Activated CD8-positive, alpha-beta T cell treated with anti-CD3 and anti-CD28 coated beads, Interleukin-2, amount 10 ng/mL, durations not matched to agents 7 days and 5 days (primary cell): ENCODE measurements around the gene WHRN. TPM values are rescaled to one million over a fixed set of nuclear protein-coding genes. Genes with fewer than 3 reads are reported as not detected.

Experiments
- ATAC-seq: fragments of 150-1000 bp; cut with Tn5 transposase; one replicate; pipeline ENCODE4 v1.10.0; 2021; ENCODE audit warnings: moderate library complexity
- CTCF ChIA-PET: fragments of 350-600 bp; sonication (Branson Sonifier 250); formaldehyde crosslinking; loops from one replicate; lab custom pipeline; 2021; ENCODE audit warnings: antibody characterized with exemption; lab: Charles Lee
- POLR2A ChIA-PET: fragments of 350-600 bp; sonication (Branson Sonifier 250); formaldehyde crosslinking; loops from one replicate; lab custom pipeline; 2021; ENCODE audit warnings: antibody characterized with exemption; lab: Charles Lee
- DNase-seq: peaks from one replicate; pipeline ENCODE4 v3.0.0-alpha.2; 2020
- H3K27ac Mint-ChIP-seq: one replicate; pipeline ENCODE4 v1.8.0; 2021; ENCODE audit warnings: mild to moderate bottlenecking, mixed read lengths
- H3K27me3 Mint-ChIP-seq: one replicate; pipeline ENCODE4 v1.8.0; 2021; ENCODE audit warnings: low read depth, mixed read lengths
- H3K36me3 Mint-ChIP-seq: one replicate; pipeline ENCODE4 v1.8.0; 2021; ENCODE audit warnings: low read depth, mixed read lengths
- H3K4me1 Mint-ChIP-seq: one replicate; pipeline ENCODE4 v1.8.0; 2021; ENCODE audit warnings: low read depth, mixed read lengths
- H3K4me3 Mint-ChIP-seq: one replicate; pipeline ENCODE4 v1.8.0; 2021; ENCODE audit warnings: mild to moderate bottlenecking, mixed read lengths
- H3K9me3 Mint-ChIP-seq: one replicate; pipeline ENCODE4 v1.8.0; 2022; ENCODE audit warnings: mixed read lengths; ENCODE audit not compliant: insufficient read depth
- total RNA-seq, 2 experiments: library from RNA; stranded (reverse); gene quantifications; one replicate each; pipeline ENCODE4 v1.2.3, GENCODE V29; 2021

The WHRN gene
- total RNA-seq, 2 experiments from 2014 or later = 2.6 to 4.1 TPM

DNA sequence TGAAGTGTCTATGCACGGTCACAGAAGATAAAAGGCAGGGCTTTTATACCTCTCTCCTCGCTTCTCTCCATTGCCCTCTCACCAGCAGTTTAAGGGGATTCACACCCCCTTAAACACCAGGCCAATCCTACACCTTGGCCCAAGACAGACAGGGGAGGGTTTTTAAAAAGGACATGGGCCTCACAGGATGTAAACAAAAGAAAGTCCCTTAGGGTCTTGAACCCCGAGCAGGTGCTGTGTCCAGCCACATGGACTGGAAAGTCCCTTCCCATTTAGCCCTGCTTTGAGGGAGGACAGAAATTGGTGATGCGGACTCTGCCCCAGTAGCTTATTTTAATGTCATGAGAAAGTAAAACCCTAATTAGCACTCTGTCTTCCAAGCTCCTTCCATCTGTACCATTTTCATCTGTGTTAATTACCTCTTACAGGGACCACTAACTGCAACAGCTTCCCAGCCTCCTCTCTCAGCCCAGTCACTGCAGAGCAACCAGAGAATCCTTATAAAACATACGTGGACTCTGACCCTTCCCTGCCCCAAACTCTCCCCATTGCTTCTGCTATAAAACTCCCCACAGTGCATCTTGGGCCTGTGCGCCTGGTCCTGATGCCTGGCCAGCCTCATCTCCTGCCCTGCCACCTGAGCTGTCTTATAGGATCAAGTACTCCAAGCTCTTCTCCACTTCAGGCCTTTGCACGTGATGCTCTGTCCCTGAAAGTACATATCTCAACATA lies 16.7 kb downstream of the WHRN start:
- H3K9me3 Mint-ChIP-seq = no peaks in the 10 kb centered on the region
- ChIA-PET CTCF (interaction anchor here (0.7 to 7.9 kb wide), 13 partner anchors 7 to 164 kb away, joined by 3 to 145 read pairs (median 5); partner anchors contain the start of genes ATP6V1G1 and WHRN), POLR2A (interaction anchor here (1.0 kb wide), 1 partner anchor 165 kb away, joined by 3 read pairs; no protein-coding TSS in a partner anchor)
- DNase-seq (no peak), ATAC-seq (no peak)
- H3K4me3 Mint-ChIP-seq = no peak overlapping the region
- H3K36me3 Mint-ChIP-seq = no peaks in the 10 kb centered on the region
- H3K27ac Mint-ChIP-seq = no peak overlapping the region
- no peaks in the 10 kb centered on the region for H3K27me3 Mint-ChIP-seq
- peaks cover 26% of the 10 kb centered on the region for H3K4me1 Mint-ChIP-seq

DNA sequence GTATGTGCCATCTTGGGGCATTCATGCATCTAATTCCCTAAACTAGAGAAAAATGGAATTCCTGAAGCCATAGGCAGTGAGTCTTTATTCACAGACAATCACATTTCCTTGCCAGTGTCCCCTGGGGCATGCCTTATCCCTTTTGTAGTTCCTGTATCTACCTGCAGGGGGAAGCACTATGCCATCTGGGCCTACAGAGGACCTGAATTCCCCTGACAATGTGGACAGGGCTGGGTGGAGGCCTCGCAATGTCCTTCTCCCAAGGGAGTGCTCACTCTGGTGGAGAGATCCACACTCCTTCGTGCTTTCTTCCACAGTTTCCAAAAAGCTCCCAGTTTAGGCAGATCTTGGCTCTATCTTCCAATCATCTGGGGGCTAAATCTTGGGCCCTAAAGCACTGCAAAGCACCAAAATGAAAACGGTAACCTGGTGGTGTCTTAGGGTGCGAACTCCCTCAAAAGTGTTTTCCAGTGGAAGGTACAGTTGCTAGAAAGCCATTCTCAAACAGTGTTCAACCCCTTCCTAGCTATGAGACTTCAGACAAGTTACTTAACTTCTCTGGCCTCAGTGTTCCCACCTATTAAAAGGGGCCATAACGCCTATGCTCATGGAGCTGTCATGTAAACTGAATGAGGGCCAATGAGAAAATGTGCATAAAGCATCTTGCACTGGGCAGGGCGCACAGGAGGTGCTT lies 17.5 kb downstream of the WHRN start:
- no peaks in the 10 kb centered on the region for H3K36me3 Mint-ChIP-seq
- no peaks in the 10 kb centered on the region for H3K9me3 Mint-ChIP-seq
- H3K27ac Mint-ChIP-seq = no peak overlapping the region
- no peaks in the 10 kb centered on the region for H3K27me3 Mint-ChIP-seq
- peak; percentile 76 for DNase-seq
- ChIA-PET CTCF (interaction anchor here (0.7 to 7.9 kb wide), 21 partner anchors 8 to 170 kb away, joined by 3 to 145 read pairs (median 4); partner anchors contain the start of genes ATP6V1G1, TEX53 and WHRN), POLR2A (interaction anchor here (1.0 kb wide), 1 partner anchor 166 kb away, joined by 3 read pairs; no protein-coding TSS in a partner anchor)
- no peak overlapping the region for H3K4me3 Mint-ChIP-seq
- H3K4me1 Mint-ChIP-seq = peaks cover 26% of the 10 kb centered on the region
- peak; percentile 73 for ATAC-seq

DNA sequence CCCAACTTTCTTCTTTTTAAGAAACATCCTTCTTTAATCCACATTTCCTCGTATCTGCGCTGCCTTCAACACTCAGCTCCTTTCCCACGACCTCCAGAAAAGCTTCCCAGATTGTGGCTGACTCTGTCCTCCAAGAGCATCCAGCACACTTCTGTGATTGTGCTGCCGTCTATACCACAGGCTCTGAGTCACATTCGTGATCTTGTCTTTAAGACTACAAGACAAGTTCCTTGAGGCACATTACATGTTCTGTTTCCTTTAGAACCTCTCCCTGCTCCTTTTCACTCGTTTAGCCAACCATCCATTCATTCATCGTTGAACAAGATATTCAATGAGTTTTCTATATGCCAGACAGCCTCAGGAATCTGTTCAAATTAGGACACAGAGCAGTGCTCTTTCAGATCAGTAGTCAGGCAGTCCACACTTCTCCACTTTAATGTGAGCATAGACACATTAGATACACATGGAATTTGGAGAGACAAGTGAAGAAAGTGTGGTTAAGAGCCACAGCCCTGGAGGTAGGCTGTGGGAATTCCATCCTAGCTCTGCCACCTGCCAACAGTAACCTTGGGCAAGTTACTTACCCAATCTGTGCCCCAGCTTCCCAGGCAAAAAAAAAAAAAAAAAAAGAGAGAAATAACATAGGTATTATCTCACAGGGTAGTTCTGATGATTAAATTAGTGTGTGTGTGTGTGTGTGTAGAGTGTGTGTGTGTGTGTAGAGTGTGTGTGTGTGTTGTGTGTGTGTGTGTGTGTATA lies 18.9 kb downstream of the WHRN start:
- peak overlapping the region; percentile 48 for H3K27ac Mint-ChIP-seq
- no peak overlapping the region for H3K4me3 Mint-ChIP-seq
- no peaks in the 10 kb centered on the region for H3K9me3 Mint-ChIP-seq
- CTCF ChIA-PET = interaction anchor here (0.6 to 7.9 kb wide), 18 partner anchors 8 to 195 kb away, joined by 3 to 145 read pairs (median 4); partner anchors contain the start of genes ATP6V1G1, TEX53 and WHRN
- DNase-seq (no peak), ATAC-seq (no peak)
- no peaks in the 10 kb centered on the region for H3K36me3 Mint-ChIP-seq
- no peaks in the 10 kb centered on the region for H3K27me3 Mint-ChIP-seq
- peaks cover 36% of the 10 kb centered on the region for H3K4me1 Mint-ChIP-seq
- POLR2A ChIA-PET = no interaction called here

DNA sequence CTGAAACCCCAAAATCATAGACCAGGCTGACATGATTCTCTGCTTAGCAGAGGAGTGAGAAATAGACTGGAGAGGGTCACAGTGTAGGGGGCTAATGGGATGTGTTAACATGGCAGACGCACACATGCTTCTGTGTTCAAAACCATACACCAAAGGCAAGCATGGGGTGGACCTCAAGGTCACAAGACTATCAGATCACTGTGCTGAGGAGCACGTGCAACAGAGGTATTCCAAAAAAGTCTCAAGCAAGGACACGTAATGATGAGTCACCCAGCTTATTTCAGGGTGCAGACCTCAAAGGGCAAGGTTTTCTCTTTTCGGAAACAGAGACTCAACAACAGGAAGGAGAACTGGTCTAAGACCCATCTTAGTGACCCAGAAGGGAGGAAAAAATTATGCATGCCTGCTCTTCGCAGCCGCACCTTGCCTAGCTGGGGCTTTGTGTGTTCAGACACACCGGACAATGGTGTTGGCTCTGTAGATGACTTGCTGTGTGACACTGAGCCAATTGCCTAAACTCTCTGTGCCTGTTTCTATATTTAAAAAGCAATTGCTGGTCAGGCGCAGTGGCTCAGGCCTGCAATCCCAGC lies 20.3 kb downstream of the WHRN start:
- H3K27ac Mint-ChIP-seq = peak overlapping the region; percentile 74
- DNase-seq = peak; percentile 62
- H3K27me3 Mint-ChIP-seq = no peaks in the 10 kb centered on the region
- ATAC-seq = peak; percentile 78
- H3K36me3 Mint-ChIP-seq = no peaks in the 10 kb centered on the region
- ChIA-PET CTCF (interaction anchor here (0.6 to 7.9 kb wide), 10 partner anchors 22 to 530 kb away, joined by 3 to 145 read pairs (median 4); partner anchors contain the start of genes ATP6V1G1 and WHRN), POLR2A (interaction anchor here (0.6 to 1.2 kb wide), 3 partner anchors 87 to 116 kb away, joined by 3 to 5 read pairs (median 3); no protein-coding TSS in a partner anchor)
- no peaks in the 10 kb centered on the region for H3K9me3 Mint-ChIP-seq
- H3K4me3 Mint-ChIP-seq = no peak overlapping the region
- H3K4me1 Mint-ChIP-seq = peaks cover 47% of the 10 kb centered on the region

GRCh38 chr9:114484215-114484853 lies 20.9 kb downstream of the WHRN start:
- H3K9me3 Mint-ChIP-seq = no peaks in the 10 kb centered on the region
- POLR2A ChIA-PET = interaction anchor here (1.0 to 1.2 kb wide), 3 partner anchors 87 to 108 kb away, joined by 3 to 5 read pairs (median 5); partner anchors contain the start of gene ATP6V1G1
- H3K4me1 Mint-ChIP-seq = peaks cover 47% of the 10 kb centered on the region

GRCh38 chr9:114483499-114483898 lies 21.8 kb downstream of the WHRN start:
- POLR2A ChIA-PET = interaction anchor here (1.0 kb wide), 1 partner anchor 104 kb away, joined by 5 read pairs; the partner anchor contains the start of gene ATP6V1G1

More at GRCh38 chr9:114484215-114484853, 20.9 kb downstream of the WHRN start:
- H3K4me3 Mint-ChIP-seq = no peak overlapping the region
- peak overlapping the region; percentile 74 for H3K27ac Mint-ChIP-seq
- ATAC-seq = no peak
- CTCF ChIA-PET = interaction anchor here (0.7 to 7.9 kb wide), 8 partner anchors 22 to 530 kb away, joined by 3 to 145 read pairs (median 6); partner anchors contain the start of gene WHRN
- no peaks in the 10 kb centered on the region for H3K36me3 Mint-ChIP-seq
- no peak for DNase-seq
- H3K27me3 Mint-ChIP-seq = no peaks in the 10 kb centered on the region

DNA sequence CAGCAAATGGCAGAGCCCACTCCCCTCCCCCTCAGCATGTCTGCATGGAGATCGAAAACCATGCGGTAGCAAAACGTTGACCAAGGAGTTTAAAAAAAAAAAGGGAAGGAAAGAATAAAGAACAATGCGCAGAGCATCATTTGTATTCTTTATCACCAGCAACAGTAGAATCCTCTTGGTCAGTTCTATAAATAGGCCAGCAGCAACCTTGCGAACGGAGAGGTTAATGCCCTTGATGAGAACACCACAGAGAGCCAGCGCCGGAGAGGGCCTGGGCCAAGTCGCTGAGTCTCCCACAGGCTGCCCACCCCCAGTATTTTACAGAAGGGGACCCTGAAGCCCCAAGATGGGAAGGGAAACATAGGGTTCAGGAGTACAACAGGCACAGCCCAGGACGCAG lies 22.7 kb downstream of the WHRN start:
- no peaks in the 10 kb centered on the region for H3K36me3 Mint-ChIP-seq
- H3K4me3 Mint-ChIP-seq = no peak overlapping the region
- no peak overlapping the region for H3K27ac Mint-ChIP-seq
- no peaks in the 10 kb centered on the region for H3K27me3 Mint-ChIP-seq
- H3K9me3 Mint-ChIP-seq = no peaks in the 10 kb centered on the region
- ChIA-PET CTCF (interaction anchor here (7.1 to 7.9 kb wide), 3 partner anchors 24 to 170 kb away, joined by 46 to 145 read pairs (median 115); partner anchors contain the start of gene WHRN), POLR2A (no interaction called here)
- DNase-seq (no peak), ATAC-seq (no peak)
- H3K4me1 Mint-ChIP-seq = peaks cover 46% of the 10 kb centered on the region

More at GRCh38 chr9:114483499-114483898, 21.8 kb downstream of the WHRN start:
- DNase-seq (no peak), ATAC-seq (no peak)
- no peak overlapping the region for H3K27ac Mint-ChIP-seq
- H3K36me3 Mint-ChIP-seq = no peaks in the 10 kb centered on the region
- CTCF ChIA-PET = interaction anchor here (1.0 to 7.9 kb wide), 5 partner anchors 23 to 531 kb away, joined by 3 to 145 read pairs (median 46); partner anchors contain the start of gene WHRN
- peaks cover 47% of the 10 kb centered on the region for H3K4me1 Mint-ChIP-seq
- no peaks in the 10 kb centered on the region for H3K27me3 Mint-ChIP-seq
- no peaks in the 10 kb centered on the region for H3K9me3 Mint-ChIP-seq
- H3K4me3 Mint-ChIP-seq = no peak overlapping the region

- no peak overlapping the region for H3K4me3 Mint-ChIP-seq
- H3K36me3 Mint-ChIP-seq = no peaks in the 10 kb centered on the region
- no peaks in the 10 kb centered on the region for H3K27me3 Mint-ChIP-seq
- DNase-seq (no peak), ATAC-seq (no peak)
- CTCF ChIA-PET = no interaction called here
- H3K27ac Mint-ChIP-seq = peak overlapping the region; percentile 79
- POLR2A ChIA-PET = no interaction called here
- no peaks in the 10 kb centered on the region for H3K9me3 Mint-ChIP-seq
- H3K4me1 Mint-ChIP-seq = peaks cover 42% of the 10 kb centered on the region
These were observed 23.5 kb downstream of the WHRN start for GRCh38 chr9:114481789-114482188.

DNA sequence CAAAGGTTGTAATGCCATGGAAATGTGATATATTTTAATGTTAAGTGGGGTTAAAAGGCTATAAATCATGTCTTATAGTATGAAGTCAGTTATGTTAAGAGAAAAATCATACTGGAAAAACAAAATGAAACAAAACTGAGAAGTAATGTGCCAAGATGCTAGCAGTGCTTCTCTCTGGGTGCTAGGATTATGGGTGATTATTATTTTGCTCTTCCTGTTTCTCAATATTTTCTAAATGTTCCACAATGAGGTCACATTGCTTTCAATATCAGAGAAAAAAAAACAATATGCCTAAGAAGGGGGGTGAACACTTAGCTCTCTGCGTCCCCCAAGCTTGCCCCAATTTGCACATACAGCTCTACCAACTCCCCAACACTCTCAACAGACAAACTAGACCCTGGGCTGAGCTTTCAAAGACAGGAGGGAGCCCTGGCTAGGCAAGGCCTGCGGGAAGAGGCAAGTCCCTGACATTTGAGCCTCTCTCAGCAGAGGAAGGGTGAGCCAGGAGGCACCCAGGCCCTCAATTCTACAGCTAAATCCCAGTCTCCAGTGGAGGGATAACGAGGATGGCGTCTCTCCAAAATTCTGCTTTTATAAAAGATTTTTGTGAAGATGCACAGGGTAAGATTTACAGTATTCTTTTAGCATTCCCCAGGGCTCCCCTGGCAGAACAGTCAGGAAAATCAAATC lies 24.4 kb downstream of the WHRN start:
- Mint-ChIP-seq H3K9me3 (no peaks in the 10 kb centered on the region), H3K27ac (peak overlapping the region; percentile 47), H3K36me3 (no peaks in the 10 kb centered on the region), H3K27me3 (no peaks in the 10 kb centered on the region), H3K4me3 (no peak overlapping the region), H3K4me1 (peaks cover 41% of the 10 kb centered on the region)
- POLR2A ChIA-PET = no interaction called here
- no peak for DNase-seq
- CTCF ChIA-PET = interaction anchor here (1.1 to 1.3 kb wide), 2 partner anchors 76 to 173 kb away, joined by 4 read pairs; no protein-coding TSS in a partner anchor
- ATAC-seq = no peak

- H3K9me3 Mint-ChIP-seq = no peaks in the 10 kb centered on the region
- ChIA-PET POLR2A (no interaction called here), CTCF (no interaction called here)
- no peak for ATAC-seq
- no peak for DNase-seq
- H3K4me3 Mint-ChIP-seq = no peak overlapping the region
- H3K27me3 Mint-ChIP-seq = no peaks in the 10 kb centered on the region
- no peaks in the 10 kb centered on the region for H3K36me3 Mint-ChIP-seq
- H3K27ac Mint-ChIP-seq = no peak overlapping the region
- H3K4me1 Mint-ChIP-seq = peaks cover 45% of the 10 kb centered on the region
These were observed 26.4 kb downstream of the WHRN start for GRCh38 chr9:114478871-114479270.
